ENCODE results near the gene ZBTB12.
"Not testable (repeated sequence)": the region's sequence is repeated elsewhere in the genome, so short reads cannot be mapped to it uniquely, and the experiment has no call there.

- not testable (repeated sequence) for TF ChIP-seq CTCF (tag by site-specific recombination; IDR thresholded peaks at IDR 0.05); KLF9 (tag by site-specific recombination; IDR thresholded peaks at IDR 0.05; ENCODE audit: low read depth); ZBTB49 (tag by site-specific recombination; IDR thresholded peaks at IDR 0.05; ENCODE audit: low read depth)
Observed at GRCh38 chr6:31908255-31908654, 6.4 kb upstream of the ZBTB12 start.
